ENCODE data around the gene SDK1.

DNA sequence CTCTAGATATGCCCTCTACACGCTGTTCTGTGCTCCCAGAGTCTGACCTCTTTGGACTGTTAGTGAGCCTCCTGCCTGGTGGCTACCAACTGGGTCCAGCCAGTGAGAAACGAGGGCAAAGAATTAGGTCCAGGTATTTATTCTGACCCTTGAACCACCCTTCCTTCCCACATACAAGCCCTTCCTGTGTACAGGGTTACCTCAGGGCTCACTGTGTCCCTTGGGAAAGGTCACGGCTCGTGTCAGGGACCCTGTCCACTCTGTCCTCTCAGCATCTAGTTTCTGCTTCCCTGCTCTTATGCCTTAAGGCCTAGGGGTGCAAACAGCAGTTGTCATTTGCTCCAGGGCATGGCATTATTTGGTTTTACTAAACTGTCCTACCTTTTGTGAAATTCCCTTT is 180.4 kb downstream of the SDK1 start:
- TF ChIP-seq, protein P1, sequence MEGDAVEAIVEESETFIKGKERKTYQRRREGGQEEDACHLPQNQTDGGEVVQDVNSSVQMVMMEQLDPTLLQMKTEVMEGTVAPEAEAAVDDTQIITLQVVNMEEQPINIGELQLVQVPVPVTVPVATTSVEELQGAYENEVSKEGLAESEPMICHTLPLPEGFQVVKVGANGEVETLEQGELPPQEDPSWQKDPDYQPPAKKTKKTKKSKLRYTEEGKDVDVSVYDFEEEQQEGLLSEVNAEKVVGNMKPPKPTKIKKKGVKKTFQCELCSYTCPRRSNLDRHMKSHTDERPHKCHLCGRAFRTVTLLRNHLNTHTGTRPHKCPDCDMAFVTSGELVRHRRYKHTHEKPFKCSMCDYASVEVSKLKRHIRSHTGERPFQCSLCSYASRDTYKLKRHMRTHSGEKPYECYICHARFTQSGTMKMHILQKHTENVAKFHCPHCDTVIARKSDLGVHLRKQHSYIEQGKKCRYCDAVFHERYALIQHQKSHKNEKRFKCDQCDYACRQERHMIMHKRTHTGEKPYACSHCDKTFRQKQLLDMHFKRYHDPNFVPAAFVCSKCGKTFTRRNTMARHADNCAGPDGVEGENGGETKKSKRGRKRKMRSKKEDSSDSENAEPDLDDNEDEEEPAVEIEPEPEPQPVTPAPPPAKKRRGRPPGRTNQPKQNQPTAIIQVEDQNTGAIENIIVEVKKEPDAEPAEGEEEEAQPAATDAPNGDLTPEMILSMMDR (IDR thresholded peaks at IDR 0.05), result no peak
- TF ChIP-seq POLR2AphosphoS5 (IDR thresholded peaks at IDR 0.05) (no peak), EP300 (IDR thresholded peaks at IDR 0.05) (no peak)
